Activated naive CD8-positive, alpha-beta T cell treated with anti-CD3 and anti-CD28 coated beads, Interleukin-2, amount 50 U/mL, for 16 hours (primary cell): ENCODE measurements around the gene GRIK5.
"Not testable (repeated sequence)": the region's sequence is repeated elsewhere in the genome, so short reads cannot be mapped to it uniquely, and the experiment has no call there.

ENCODE experiments used
- DNase-seq: peaks from one replicate; pipeline ENCODE4 v3.0.0-alpha.2; 2020; ENCODE audit warnings: low read depth, low spot score

Gene GRIK5, protein sequence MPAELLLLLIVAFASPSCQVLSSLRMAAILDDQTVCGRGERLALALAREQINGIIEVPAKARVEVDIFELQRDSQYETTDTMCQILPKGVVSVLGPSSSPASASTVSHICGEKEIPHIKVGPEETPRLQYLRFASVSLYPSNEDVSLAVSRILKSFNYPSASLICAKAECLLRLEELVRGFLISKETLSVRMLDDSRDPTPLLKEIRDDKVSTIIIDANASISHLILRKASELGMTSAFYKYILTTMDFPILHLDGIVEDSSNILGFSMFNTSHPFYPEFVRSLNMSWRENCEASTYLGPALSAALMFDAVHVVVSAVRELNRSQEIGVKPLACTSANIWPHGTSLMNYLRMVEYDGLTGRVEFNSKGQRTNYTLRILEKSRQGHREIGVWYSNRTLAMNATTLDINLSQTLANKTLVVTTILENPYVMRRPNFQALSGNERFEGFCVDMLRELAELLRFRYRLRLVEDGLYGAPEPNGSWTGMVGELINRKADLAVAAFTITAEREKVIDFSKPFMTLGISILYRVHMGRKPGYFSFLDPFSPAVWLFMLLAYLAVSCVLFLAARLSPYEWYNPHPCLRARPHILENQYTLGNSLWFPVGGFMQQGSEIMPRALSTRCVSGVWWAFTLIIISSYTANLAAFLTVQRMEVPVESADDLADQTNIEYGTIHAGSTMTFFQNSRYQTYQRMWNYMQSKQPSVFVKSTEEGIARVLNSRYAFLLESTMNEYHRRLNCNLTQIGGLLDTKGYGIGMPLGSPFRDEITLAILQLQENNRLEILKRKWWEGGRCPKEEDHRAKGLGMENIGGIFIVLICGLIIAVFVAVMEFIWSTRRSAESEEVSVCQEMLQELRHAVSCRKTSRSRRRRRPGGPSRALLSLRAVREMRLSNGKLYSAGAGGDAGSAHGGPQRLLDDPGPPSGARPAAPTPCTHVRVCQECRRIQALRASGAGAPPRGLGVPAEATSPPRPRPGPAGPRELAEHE

DNA sequence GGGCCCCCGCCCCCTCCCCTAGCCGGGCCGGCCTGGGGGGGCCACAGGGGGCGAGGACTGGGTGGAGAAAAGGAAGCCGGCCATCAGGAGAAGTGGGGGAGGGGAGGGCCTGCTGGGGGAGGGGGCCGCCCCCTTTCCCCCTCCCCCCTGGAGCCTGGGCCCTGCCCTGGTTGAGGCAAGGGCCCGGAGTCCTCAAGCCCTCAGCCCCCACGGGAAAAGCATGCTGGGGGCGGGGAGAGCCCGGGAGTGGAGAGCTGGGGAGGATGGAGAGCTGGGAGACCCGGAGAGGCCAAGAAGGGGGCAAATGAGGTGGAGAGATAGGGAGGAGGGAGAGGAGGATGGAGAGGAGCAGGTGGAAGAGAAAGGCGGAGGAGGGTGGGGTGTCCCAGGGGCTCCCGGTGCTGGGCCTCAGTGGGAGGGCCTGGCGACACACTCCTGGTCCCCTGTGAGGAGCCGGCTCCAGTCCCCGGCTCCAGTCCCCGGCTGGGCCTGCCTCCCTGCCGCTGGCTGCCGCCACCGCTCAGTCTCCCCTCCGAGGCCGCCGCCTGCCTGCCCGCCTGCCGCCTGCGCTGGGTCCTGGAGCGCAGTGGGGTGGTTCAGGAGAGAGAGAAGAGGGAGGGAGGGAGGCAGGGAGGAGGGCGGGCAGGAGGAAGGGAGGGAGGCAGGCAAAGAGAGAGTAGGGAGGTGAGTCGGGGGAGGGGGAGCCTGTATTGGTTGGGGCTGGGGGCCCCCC, at the start of gene GRIK5:
TSS of gene GRIK5 (minus strand) at position 588 of the 733 bp plus-strand sequence. CDS start 4,436 bp downstream, outside the sequence.
- DNase-seq = no peak

DNA sequence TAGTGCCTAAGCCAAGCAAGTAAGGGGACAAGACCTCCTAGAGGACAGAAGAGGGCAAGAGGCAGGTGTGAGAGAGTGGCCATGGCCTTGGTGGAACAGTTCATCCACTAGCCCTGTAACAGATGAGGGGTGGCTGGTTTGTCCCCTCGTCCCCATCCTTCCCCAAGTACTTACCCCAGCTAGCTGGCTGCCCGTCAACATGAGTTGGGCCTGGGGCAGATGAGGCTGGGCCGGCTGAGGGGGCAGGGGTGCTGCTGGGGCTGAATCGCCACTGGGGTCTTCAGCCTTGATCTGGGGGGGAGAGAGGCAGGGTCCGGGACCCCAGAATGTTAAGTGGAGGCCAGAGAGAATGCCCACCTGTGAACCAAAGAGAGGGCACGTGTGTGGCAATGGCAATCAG, 47.1 kb upstream of the GRIK5 start:
- no peak for DNase-seq

DNA sequence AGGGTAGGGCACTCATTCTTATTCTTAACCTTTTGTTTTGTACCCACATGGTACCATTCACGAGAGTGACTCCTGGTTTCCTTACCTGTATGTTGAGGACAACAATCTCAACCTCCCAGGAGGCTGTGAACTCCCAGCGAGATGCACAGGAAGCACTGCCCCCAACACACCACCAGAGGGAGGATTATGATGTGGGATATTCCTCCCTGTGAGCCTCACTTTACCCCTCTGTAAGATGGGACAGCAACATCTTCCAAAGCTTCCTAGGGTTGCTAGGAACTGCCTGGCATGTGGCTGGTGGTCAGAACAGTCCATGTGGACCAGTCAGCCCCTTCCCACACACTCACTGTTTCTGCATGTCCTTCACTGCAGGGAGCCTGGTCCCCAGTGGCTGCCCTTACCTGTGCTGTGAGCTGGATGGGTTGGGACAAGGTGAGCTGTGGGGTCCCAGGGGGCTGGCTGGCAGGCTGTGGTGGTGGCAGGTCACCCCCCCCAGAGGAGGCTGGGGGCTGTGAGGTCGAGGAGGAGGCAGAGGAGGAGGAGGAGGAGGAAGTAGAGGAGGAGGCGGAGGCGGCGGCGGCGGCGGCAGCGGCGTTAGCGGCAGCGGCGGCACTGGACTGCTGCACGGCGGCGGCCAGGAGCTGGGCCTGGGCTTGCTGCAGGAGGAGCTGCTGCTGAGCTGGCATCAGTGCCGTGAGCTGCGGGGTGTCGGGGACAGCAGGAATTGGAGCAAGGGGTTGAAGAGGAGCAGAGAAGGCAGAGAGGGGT, 46.5 kb upstream of the GRIK5 start:
- no peak for DNase-seq

DNA sequence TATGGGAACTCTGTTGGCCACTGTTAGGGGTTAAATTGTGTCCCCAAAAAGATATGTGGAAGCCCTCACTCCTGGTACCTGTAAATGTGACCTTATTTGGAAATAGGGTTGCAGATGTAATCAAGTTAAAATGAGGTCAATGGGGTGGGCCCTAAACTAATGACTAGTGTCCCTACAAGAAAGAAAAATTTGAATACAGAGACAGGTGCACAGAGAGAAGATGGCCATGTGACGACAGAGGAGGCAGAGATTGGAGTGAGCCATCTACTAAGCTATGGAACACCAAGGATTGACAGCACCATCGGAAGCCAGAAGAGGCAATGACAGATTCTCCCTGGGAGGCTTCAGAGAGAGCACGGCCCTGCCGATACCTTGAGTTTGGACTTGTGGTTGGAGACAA, 45.7 kb upstream of the GRIK5 start:
- no peak for DNase-seq

DNA sequence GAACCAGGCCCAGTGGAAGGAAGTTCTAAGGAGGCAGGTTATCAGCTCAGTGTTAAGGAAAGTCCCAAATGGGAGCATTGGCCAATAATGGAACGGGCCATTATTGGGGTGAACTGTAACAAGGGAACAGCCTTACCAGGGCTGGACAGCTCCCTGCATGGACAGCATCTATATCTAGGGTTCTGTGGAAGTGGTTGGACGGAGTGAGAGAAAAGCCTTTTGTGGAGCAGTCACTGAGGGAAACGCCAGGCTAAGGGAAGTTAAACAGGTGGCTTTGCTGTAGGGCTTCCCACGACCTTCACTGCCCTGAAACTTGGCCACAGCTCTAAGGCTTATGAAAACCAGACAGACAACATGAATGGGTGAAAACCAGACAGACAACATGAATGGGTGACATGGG, 45.2 kb upstream of the GRIK5 start:
- no peak for DNase-seq

DNA sequence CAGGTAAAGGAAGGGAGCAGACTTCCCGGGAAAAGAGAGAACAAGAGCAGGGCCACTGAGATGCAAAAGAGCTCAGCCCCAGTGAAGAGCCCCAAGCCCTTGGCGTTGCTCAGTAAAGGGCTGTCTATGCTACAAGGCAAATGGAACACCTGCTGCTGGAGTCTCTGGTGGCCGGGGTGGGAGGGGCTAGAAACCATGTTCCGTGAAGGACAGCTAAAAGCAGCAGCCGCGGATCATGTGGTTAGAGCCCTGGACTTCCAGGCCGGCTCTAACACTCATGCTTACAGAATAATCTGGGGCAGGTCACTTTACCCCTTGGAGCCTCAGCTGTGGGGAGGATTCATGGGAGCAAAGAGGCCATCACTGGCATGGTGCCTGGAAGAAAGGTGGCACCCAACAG, 44.4 kb upstream of the GRIK5 start:
- DNase-seq = no peak

DNA sequence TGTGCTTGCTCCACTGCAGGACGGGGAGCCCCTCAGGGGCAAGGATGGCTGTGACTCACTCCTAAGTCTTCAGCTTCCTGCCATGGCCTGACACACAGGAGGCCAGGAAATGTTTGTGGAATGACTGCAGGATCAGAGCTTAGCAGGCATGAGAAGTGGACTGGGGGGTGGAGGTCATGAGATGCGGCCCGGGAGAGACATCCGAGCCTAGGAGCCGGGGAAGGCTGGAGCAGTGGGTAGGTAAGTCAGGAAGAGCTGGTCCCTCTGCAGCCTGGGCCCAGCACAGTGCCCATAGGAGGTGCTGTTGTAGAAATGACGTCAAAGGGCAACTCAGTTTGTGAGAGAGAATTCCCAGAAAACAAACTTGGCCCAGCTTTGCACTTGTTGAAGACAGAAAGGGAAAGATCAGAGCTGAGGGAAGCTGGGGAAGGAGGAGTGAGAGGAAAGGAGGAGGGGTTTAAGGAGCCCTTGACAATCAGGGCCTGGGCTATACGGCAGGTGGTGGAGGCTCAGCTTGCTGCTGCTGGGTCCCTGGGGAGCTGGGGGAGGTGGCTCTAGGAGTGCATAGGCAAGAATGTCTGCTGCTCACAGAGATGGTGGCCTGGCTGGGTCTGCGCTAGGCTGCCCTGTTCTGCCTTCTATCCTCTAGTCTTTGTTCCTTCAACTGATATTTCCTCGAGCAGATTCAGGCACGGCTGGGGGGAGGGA, 43.8 kb upstream of the GRIK5 start:
- no peak for DNase-seq

DNA sequence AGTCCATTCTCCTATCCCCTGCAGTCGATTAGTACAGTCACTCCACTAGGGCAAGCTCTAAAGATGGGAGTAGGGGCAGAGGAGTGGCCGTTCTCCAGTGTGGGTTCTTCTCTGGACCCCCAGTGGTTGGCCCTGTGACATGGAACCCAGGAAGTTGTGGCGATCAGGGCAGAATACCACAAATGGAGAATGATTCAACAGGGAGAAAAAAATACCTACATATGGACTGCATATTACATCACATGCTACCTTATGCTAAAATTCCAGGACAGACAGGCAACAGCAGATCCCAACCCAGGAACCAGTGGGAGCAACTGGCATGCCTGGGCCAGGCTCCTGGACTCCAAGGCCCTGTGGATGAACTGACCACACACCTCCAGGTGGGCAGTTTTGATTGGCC, 41.8 kb upstream of the GRIK5 start:
- no peak for DNase-seq

DNA sequence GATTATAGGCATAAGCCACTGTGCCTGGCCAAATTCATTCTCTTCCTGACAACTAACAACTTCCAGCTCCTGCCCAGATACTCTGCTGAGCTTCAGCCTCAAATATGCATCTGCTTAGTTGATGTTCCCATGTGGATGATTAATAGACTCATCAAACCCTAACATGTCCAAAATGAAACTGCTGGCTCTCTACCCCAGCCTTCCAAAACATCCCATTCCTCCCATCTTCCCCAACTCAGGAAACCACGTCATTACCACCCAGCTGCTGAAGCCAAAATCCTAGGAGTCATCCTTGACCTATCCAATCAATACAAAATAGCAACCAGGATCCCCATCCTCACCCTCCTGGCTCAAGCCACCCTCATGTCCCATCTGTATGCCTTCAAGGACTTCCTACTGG, 41.4 kb upstream of the GRIK5 start:
- no peak for DNase-seq

DNA sequence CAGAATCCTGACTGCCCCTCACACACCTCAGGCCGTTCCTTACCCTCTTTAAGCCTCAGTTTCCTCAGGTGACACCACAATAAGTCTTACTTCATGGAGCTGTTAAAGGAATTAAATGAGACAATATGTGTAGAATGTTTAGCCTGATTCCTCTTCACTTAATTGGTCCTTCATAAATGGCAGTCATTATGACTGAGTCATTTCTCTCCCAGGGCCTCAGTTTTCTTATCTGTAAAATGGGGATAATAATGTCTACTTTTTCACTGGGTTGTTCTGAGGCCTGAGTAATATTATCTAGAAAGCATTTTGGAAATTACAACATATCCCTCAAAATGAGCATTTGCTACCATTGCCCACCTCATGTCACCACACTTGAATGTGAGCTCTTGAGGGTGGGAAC, 40.7 kb upstream of the GRIK5 start:
- DNase-seq = no peak

DNA sequence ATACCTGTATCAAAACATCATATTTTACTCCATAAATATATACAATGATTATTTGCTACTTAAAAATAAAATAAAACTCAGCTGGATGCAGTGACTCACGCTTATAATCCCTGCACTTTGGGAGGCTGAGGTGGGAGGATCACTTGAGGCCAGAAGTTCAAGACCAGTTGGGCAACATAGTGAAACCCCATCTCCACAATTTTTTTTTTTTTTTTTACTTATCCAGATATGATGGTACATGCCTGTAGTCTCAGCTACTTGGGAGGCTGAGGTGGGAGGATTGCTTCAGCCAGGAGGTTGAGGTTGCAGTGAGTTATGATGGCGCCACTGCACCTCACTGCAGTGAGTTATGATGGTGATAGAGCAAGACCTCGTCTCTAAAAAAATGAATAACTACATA, 39.9 kb upstream of the GRIK5 start:
- no peak for DNase-seq

DNA sequence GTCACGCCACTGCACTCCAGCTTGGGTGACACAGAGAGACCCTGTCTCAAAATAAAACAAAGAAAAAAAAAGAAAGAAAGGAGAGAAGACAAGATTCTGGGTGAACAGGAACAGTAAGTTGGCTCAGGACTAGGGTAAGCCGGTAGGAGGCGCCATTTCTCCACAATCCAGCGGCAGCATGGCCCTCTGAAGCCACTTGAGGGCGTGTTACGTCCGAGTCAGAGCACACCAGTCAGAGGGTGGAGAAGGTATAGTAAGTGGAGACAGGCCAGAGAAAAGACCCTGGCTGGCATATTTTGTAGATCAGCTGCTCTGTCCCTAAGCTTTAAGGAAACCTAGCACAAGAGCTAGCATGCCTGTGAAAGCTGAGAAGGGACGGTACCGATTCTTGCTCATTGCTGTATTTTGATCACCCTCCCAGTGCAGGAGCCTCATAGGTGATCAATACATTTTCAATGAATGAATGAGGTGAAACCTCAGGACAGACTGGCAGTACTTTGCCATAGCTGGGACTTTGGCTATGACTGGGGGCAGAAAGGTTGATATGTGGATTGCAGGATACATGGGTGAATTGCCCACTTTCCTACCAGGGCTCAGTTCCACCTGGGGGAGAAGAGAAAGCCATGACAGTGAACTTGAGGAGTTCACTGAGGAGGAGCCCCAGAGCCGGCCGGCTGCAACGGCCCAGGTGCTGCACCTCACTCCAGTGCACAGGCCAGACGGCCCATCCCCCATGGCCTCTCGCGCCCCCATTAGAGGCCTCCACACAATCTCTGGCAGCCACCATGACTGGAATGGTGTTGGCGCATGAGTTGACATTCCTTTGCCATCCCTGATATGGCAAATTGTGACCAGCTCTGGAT, 38.8 kb upstream of the GRIK5 start:
- peak; percentile 83 for DNase-seq

DNA sequence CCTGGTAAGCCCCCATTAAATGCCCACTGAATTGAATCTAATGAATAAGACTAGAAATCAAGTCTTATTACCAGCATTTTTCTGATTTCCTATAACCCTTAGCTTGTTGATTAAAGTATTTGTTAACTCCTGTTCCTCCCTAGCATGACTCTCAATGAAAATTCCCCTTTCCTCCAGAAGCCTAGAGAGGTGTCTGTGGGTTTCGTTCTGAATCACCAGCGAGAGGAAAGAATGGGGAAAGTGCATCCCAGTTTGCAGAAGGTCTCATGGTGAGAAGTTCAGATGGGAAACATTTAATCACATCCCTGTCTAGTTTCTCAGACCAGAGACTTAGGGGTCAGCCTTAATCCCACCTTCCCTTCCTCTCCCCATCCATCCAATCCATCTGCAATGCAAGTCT, 35.4 kb upstream of the GRIK5 start:
- no peak for DNase-seq

DNA sequence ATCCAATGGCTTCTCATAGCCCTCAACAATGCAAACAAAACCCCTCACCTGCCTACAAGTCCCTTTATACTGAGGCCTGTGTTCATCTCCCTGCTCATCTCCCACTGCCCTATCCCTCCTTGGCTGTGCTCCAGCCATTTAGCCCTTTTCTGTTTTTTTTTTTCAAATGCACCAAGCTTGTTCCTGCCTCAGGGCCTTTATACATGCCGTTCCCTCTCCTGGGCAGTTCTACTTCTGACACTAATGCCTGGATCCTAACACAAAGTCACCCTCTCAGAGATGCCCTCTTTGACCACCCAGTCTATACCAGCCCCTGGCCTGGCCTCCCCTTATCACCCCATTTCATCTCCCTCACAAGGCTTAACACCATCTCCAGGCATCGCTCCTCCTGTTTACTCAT, 32.9 kb upstream of the GRIK5 start:
- DNase-seq = no peak

DNA sequence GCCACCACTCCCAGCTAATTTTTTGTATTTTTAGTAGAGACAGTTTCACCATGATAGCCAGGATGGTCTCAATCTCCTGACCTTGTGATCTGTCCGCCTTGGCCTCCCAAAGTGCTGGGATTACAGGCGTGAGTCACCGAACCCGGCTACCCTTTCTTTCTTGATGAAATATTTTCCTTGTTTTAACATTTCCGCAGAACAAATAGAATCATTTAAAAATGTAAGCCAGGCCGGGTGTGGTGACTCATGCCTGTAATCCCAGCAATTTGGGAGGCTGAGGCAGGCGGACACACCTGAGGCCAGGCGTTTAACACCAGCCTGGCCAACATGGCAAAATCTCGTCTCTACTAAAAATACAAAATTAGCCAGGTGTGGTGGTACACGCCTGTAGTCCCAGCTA, 30.2 kb upstream of the GRIK5 start:
- not testable (repeated sequence) for DNase-seq

DNA sequence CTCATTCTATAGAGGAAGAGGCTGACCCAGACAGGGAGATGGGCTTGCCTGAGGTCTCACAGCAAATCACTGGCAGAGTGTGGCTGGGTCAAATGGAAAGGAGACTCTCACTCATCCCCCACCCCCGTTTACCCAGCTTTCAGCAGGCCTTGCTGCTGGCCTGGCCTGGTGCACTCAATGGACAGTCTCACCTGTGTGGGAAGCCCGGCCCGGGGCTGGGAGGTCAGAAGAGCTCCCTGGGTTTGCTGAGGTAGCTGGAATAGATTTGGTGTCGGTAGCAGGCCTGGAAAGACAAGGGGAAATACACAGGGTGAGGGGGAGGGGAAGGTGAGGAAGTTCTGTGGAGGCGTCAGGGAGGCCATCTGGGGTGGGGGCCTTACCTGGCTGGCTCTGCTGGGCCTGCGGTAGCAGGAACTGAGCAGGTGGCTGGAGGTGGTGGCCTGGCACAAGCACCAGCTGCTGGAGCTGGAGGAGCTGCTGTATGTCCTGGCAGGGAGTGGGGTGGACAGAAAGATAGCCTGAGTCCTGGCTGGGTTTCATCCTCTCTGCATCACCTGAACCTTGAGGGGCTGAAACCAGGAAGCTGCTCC, 29.4 kb upstream of the GRIK5 start:
- no peak for DNase-seq

DNA sequence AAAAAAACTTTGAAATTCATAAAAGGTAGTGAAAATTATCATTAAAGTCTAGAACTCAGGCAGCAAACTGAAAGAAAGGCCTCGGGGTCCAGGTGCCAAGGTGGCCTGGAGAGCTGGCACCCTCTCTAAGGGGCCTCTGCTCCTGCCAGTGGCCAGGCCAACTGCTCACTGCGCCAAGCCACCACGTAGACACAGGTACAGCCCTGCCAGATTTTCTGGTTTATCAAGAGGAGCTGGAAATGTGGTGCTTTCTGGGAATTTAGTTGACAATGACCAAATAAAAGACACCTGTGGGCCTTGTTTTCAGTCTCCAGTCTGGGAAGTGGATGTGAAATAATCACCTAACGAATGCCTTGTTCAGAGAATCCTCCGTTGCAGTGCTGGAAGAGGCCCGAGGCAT, 28.8 kb upstream of the GRIK5 start:
- DNase-seq = no peak

DNA sequence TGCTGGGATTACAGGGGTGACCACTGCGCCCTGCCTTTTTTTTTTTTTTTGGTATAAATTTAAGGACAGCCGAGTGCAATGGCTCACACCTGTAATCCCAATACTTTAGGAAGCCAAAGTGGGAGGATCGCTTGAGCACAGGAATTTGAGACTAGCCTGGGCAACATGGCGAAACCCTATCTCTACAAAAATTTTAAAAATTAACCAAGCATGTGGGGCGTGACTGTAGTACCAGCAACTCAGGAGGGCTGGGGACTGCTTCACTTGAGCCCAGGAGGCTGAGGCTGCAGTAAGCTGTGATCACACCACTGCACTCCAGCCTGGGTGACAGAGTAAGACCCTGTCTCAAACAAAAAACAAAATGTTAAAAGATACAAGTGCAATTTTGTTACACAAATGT, 27.5 kb upstream of the GRIK5 start:
- DNase-seq = no peak

DNA sequence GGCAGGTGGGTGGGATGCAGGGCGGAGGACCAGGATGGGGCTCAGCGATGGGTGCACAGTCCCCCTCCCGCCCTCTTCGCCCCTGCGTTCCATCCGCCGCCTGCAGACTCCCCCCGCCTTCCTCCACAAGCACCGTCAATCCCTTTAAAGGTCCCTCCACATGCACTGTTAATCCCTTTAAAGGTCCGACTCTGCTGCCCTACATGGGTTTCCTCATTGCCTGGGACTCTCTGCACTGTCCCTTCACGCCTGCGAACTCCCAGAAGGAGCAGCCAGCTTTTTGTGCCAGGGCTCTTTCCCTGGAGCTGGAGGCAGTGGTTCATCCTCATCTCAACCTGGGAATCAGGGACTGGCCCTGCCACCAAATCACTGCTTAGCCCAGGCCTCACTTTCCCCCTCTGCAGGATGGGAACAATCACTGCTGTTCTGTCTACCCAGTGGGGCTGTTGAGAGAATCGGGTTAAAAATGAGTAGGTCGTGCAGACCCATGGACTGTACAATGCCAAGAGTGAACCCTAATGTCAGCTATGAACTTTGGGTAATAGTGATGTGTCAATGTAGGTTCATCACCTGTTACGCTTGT, 26.3 kb upstream of the GRIK5 start:
- DNase-seq = no peak
